A549 treated with GW870086 at 1 μM for 4 hours (cell line): ENCODE data around the gene GDAP1L1. TPM values are rescaled to one million over a fixed set of nuclear protein-coding genes. Genes with fewer than 3 reads are reported as not detected.

Experiments
- total RNA-seq: library from RNA; stranded (reverse); fragments of 200-300 nt; extraction: Qiagen RNA extraction; gene quantifications from 5 replicates; pipeline ENCODE4 v1.2.3, GENCODE V29; 2022; ENCODE audit warnings: low read depth

The GDAP1L1 gene
- 0.08 TPM in 1 of 5 replicates, not detected in the others for total RNA-seq

DNA sequence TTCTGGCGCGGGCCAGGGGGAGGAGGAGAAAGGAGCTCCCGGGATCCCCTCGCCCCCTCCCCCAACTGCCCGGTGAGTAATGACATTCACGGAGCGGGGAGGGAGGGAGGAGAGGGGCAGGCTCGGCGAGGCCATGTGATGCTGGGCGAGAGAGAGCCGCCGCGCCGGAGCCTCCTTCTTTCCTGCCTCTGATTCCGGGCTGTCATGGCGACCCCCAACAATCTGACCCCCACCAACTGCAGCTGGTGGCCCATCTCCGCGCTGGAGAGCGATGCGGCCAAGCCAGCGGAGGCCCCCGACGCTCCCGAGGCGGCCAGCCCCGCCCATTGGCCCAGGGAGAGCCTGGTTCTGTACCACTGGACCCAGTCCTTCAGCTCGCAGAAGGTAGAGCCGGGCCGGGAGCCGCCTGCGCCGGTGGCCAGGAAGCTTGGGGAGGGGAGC lies at the start of gene GDAP1L1:
TSS of gene GDAP1L1 (plus strand) at position 178 of the 441 bp plus-strand sequence. CDS start at position 205, 27 bp downstream.

DNA sequence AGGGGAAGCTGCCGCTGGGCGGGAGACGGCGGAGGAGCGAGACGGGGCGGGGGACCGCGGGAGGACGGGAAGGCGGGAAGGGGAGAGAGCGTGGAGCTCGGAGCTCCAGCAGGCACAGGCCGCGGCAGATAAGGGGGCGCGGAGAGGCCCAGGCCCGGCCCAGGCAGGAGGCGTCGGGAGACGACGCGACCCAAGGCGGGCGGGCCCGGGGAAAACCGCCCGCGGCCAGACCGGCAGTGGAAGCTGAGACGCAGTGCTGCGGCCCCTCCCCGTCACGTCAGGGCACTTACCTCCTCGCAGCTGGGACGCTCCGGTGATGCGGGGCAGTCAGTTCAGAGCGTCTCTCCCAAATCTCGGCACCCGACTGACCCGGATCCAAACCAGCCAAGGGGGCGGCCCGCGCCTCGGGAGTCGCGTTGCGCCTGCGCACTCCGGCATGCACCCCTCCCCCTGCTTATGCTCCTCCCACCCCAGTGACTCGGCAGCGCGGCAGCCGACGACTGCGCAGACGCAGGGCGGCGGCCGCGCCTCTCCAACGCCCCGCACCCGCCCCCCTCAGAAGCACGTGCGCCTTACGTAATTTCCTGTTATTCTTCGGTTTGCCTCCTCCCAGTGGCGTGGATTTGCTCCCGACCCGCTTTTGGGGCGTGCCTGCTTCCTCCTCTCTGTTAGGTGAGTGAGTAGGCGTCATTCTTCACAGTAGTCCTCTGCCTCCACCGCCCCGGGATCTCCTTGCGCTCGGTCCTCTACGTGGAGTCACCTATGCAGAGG lies 36.5 kb upstream of the GDAP1L1 start, which contains the start of gene OSER1:
TSS of gene OSER1 (minus strand) at position 366 of the 771 bp plus-strand sequence. CDS start 3,814 bp downstream, outside the sequence.

DNA sequence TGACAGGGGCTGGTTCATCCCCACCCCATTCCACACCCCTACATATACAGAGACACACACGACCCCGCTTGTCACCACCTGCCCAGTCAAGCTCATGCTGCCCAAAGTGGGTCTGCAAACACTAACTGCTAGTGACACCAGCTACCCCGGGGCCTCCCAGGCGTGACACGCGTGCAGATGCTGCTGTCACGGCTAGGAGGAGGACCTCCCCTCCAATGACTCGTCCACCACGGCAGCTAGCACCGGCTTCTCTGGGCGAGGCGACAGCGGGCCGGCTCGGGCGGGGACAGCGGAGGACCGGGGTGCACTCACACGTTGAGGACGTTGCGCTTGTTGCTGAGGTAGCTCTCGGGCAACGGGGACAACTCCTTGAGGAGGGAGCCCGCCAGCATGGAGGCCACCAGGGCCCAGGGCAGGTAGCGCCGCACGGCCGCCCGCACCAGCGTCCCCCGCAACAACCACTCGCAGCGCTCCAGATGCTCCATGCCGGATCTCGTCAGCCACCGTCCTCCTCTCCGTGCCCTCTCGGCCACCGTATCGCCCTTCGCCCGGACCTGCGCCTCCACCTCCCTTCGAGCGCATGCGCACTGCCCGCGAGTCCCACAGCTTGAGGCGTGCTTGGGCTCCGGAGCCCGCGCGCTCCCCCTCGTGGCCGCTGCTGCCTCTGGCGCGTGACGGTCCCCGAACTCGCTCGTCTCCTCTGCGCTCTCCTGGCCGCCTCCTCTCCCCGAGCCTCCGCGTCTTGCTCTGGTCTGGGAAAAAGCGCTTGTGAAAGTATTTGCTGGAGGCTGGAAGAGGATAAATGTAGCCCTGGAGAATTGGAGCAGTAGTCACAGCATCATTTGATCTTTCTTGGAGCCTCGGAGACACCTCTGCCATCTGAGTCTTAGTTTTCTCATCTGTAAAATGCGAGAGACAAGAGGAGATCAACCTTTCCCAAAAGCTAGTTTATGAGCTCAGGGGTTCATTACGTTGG lies 63.8 kb downstream of the GDAP1L1 start, which contains the start of gene FITM2:
TSS of gene FITM2 (minus strand) at position 539 of the 976 bp plus-strand sequence. CDS start at position 485, 54 bp downstream.

Other genes with a start within 250 kb of the GDAP1L1 start
- 3.0 to 3.7 TPM (median 3.2 TPM) in 5 replicates for gene JPH2, start 60.1 kb upstream of the GDAP1L1 start, total RNA-seq
- gene OSER1, start 36.5 kb upstream of the GDAP1L1 start, total RNA-seq: 43.4 to 57.9 TPM (median 51.2 TPM) in 5 replicates
- gene FITM2, start 63.9 kb downstream of the GDAP1L1 start, total RNA-seq: 7.2 to 9.3 TPM (median 8.7 TPM) in 5 replicates
- 0.18 to 0.75 TPM (median 0.39 TPM) in 4 of 5 replicates, not detected in the other for gene R3HDML, start 89.7 kb downstream of the GDAP1L1 start, total RNA-seq
- 15.4 to 21.7 TPM (median 19.8 TPM) in 5 replicates for gene HNF4A, start 108.4 kb downstream of the GDAP1L1 start, total RNA-seq
- 11.3 to 18.0 TPM (median 14.1 TPM) in 5 replicates for gene TTPAL, start 228.6 kb downstream of the GDAP1L1 start, total RNA-seq